Fibroblast of lung (primary cell): ENCODE measurements around the gene VEGFC. TPM values are rescaled to one million over a fixed set of nuclear protein-coding genes. Genes with fewer than 3 reads are reported as not detected.

Experiments
- DNase-seq, 2 donors: peaks; one replicate each; pipeline versions ENCODE4 v3.0.0 to v3.0.0-alpha.2; 2010; ENCODE audit warnings: low read depth in 2 of 2
- H2AFZ ChIP-seq: 2 replicates; pipeline ENCODE4 v1.5.1; 2012; ENCODE audit warnings: low read length, control low read depth, inconsistent platforms
- H3K27ac ChIP-seq: 2 replicates; pipeline ENCODE4 v1.5.1; 2011; ENCODE audit warnings: low read length, control low read depth; ENCODE audit not compliant: insufficient read depth
- H3K27me3 ChIP-seq: 2 replicates; pipeline ENCODE4 v1.5.1; 2011; ENCODE audit warnings: mild to moderate bottlenecking, low read length; ENCODE audit not compliant: control insufficient read depth, insufficient read depth
- H3K36me3 ChIP-seq: 2 replicates; pipeline ENCODE4 v1.5.1; 2011; ENCODE audit warnings: low read length; ENCODE audit not compliant: control insufficient read depth, insufficient read depth
- H3K4me1 ChIP-seq: 2 replicates; pipeline ENCODE4 v1.5.1; 2011; ENCODE audit warnings: low read length; ENCODE audit not compliant: control insufficient read depth, insufficient read depth; ENCODE audit errors: extremely low read depth
- H3K4me2 ChIP-seq: 2 replicates; pipeline ENCODE4 v1.5.1; 2011; ENCODE audit warnings: low read length, control low read depth; ENCODE audit not compliant: insufficient read depth; ENCODE audit errors: extremely low read depth
- H3K4me3 ChIP-seq, 4 experiments: fragments of 200-600 bp in 1 of 4; sonication (generic) in 1 of 4; replicated peaks in 1 of 4; 2 replicates each; pipeline ENCODE4 v1.5.1; 2011 to 2016; ENCODE audit warnings: low read length in 4 of 4, low read depth in 3 of 4, mild to moderate bottlenecking in 3 of 4, control low read depth in 2 of 4, inconsistent platforms in 1 of 4, mixed read lengths in 1 of 4; ENCODE audit not compliant: insufficient read depth in 1 of 4; ENCODE audit errors: control extremely low read depth in 1 of 4
- H3K79me2 ChIP-seq: 2 replicates; pipeline ENCODE4 v1.5.1; 2012; ENCODE audit warnings: mild to moderate bottlenecking, low read length, inconsistent platforms; ENCODE audit not compliant: control insufficient read depth, insufficient read depth
- H3K9ac ChIP-seq: 2 replicates; pipeline ENCODE4 v1.5.1; 2011; ENCODE audit warnings: mild to moderate bottlenecking, low read length, control low read depth; ENCODE audit not compliant: insufficient read depth
- H3K9me3 ChIP-seq: 2 replicates; pipeline ENCODE4 v1.5.1; 2012; ENCODE audit warnings: low read depth, low read length; ENCODE audit not compliant: control insufficient read depth, insufficient read depth
- H4K20me1 ChIP-seq: 2 replicates; pipeline ENCODE4 v1.5.1; 2011; ENCODE audit warnings: low read length; ENCODE audit not compliant: control insufficient read depth, insufficient read depth; ENCODE audit errors: extremely low read depth
- CTCF ChIP-seq, 2 donors: IDR thresholded peaks in 1 of 2; conservative IDR thresholded peaks in 1 of 2; 1 replicate in 1 of 2; 2 replicates in 1 of 2; pipeline ENCODE4 v1.5.1; 2011 to 2012; ENCODE audit warnings: low read length in 2 of 2, control low read depth in 1 of 2, inconsistent platforms in 1 of 2, low read depth in 1 of 2, mild to moderate bottlenecking in 1 of 2
- EZH2 ChIP-seq: IDR thresholded peaks from 2 replicates; pipeline ENCODE4 v1.5.1; 2012; ENCODE audit warnings: low read length, control low read depth, mild to moderate bottlenecking; ENCODE audit errors: missing control alignments
- polyA plus RNA-seq, 2 donors: library from polyadenylated mRNA; depleted of rRNA in 1 of 2; stranded (reverse) in 1 of 2; unstranded in 1 of 2; fragments of >200 nt; gene quantifications; 2 replicates each; pipeline ENCODE4 v1.2.1, GENCODE V29; 2011 to 2012; ENCODE audit warnings: missing spikeins in 1 of 2
- total RNA-seq: library from RNA; depleted of rRNA; stranded (reverse); fragments of >200 nt; gene quantifications from 2 replicates; pipeline ENCODE4 v1.2.1, GENCODE V29; 2014

The VEGFC gene
- total and polyA plus RNA-seq, 2 donors (not counting 1 experiment from before 2014, with no cell fraction given) = 67.2 to 74.2 TPM

- H3K27ac ChIP-seq = peak overlapping the region; percentile 42
- H3K4me3 ChIP-seq = no peak overlapping the region
- H3K9ac ChIP-seq = no peak overlapping the region
- no peaks in the 10 kb centered on the region for H3K27me3 ChIP-seq
- no peaks in the 10 kb centered on the region for H3K36me3 ChIP-seq
- peak in 1 of 2 donors; percentile 30 for DNase-seq
- no peaks in the 10 kb centered on the region for H3K79me2 ChIP-seq
- no peak overlapping the region for H2AFZ ChIP-seq
- no peaks in the 10 kb centered on the region for H3K9me3 ChIP-seq
- peaks cover 18% of the 10 kb centered on the region for H3K4me1 ChIP-seq
- no peaks in the 10 kb centered on the region for H4K20me1 ChIP-seq
- no peak for TF ChIP-seq CTCF (conservative IDR thresholded peaks at IDR 0.05 in 1 of 2, IDR thresholded peaks at IDR 0.05 in 1 of 2; ENCODE audit: low read depth in 1 of 2, low read length in 2 of 2)
- no peak for TF ChIP-seq EZH2
- no peak overlapping the region for H3K4me2 ChIP-seq
Observed at GRCh38 chr4:176839656-176840055, 46.9 kb upstream of the VEGFC start.

- DNase-seq = peak; percentile 64 to 87
- H3K27me3 ChIP-seq = no peaks in the 10 kb centered on the region
- no peak overlapping the region for H3K4me3 ChIP-seq
- H2AFZ ChIP-seq = no peak overlapping the region
- no peaks in the 10 kb centered on the region for H3K9me3 ChIP-seq
- H3K4me2 ChIP-seq = no peak overlapping the region
- no peak overlapping the region for H3K9ac ChIP-seq
- no peaks in the 10 kb centered on the region for H4K20me1 ChIP-seq
- no peaks in the 10 kb centered on the region for H3K36me3 ChIP-seq
- H3K27ac ChIP-seq = peak overlapping the region; percentile 42
- no peak for TF ChIP-seq EZH2
- H3K4me1 ChIP-seq = peaks cover 16% of the 10 kb centered on the region
- no peaks in the 10 kb centered on the region for H3K79me2 ChIP-seq
Observed at GRCh38 chr4:176838601-176839433, 46.1 kb upstream of the VEGFC start.

GRCh38 chr4:176837169-176837895, 44.6 kb upstream of the VEGFC start:
- H3K36me3 ChIP-seq = no peaks in the 10 kb centered on the region
- no peak overlapping the region for H3K4me3 ChIP-seq
- H3K79me2 ChIP-seq = no peaks in the 10 kb centered on the region
- H3K4me1 ChIP-seq = peaks cover 16% of the 10 kb centered on the region
- H3K27ac ChIP-seq = no peak overlapping the region
- H4K20me1 ChIP-seq = no peaks in the 10 kb centered on the region
- H3K27me3 ChIP-seq = no peaks in the 10 kb centered on the region
- no peak overlapping the region for H3K9ac ChIP-seq
- no peaks in the 10 kb centered on the region for H3K9me3 ChIP-seq
- TF ChIP-seq CTCF (conservative IDR thresholded peaks at IDR 0.05 in 1 of 2, IDR thresholded peaks at IDR 0.05 in 1 of 2; ENCODE audit: low read depth in 1 of 2, low read length in 2 of 2) = no peak
- no peak for TF ChIP-seq EZH2
- no peak overlapping the region for H3K4me2 ChIP-seq
- H2AFZ ChIP-seq = no peak overlapping the region
- no peak for DNase-seq
